HG02870 (cell line): Measurements from ENCODE around the gene KCNQ1OT1.

Experiments used
- ATAC-seq: cut with Tn5 transposase; IDR thresholded peaks from one replicate; pipeline ENCODE4 v1.9.1; 2021; ENCODE audit warnings: mild to moderate bottlenecking, moderate library complexity; ENCODE audit not compliant: unreplicated experiment

The KCNQ1OT1 gene

GRCh38 chr11:2612884-2613571 lies 86.8 kb downstream of the KCNQ1OT1 start:
- no peak for ATAC-seq

- no peak for ATAC-seq
Measured at GRCh38 chr11:2609345-2609744, 90.4 kb downstream of the KCNQ1OT1 start.

GRCh38 chr11:2599561-2600189 lies 100.1 kb downstream of the KCNQ1OT1 start:
- ATAC-seq: no peak

GRCh38 chr11:2595204-2595603 lies 104.6 kb downstream of the KCNQ1OT1 start:
- no peak for ATAC-seq

- ATAC-seq: no peak
Measured at GRCh38 chr11:2594267-2594666, 105.5 kb downstream of the KCNQ1OT1 start.

GRCh38 chr11:2593393-2593950 lies 106.3 kb downstream of the KCNQ1OT1 start:
- no peak for ATAC-seq

- ATAC-seq: no peak
Measured at GRCh38 chr11:2592559-2593392, 107.0 kb downstream of the KCNQ1OT1 start.

- ATAC-seq: no peak
Measured at GRCh38 chr11:2591805-2592204, 108.0 kb downstream of the KCNQ1OT1 start.

- ATAC-seq: no peak
Measured at GRCh38 chr11:2590965-2591754, 108.6 kb downstream of the KCNQ1OT1 start.

- no peak for ATAC-seq
Measured at GRCh38 chr11:2590131-2590964, 109.4 kb downstream of the KCNQ1OT1 start.

GRCh38 chr11:2589538-2589934 lies 110.3 kb downstream of the KCNQ1OT1 start:
- ATAC-seq: no peak

GRCh38 chr11:2588809-2589537 lies 110.8 kb downstream of the KCNQ1OT1 start:
- no peak for ATAC-seq

GRCh38 chr11:2587976-2588748 lies 111.6 kb downstream of the KCNQ1OT1 start:
- no peak for ATAC-seq

GRCh38 chr11:2587132-2587930 lies 112.5 kb downstream of the KCNQ1OT1 start:
- no peak for ATAC-seq

GRCh38 chr11:2586793-2587131 lies 113.0 kb downstream of the KCNQ1OT1 start:
- no peak for ATAC-seq

- no peak for ATAC-seq
Measured at GRCh38 chr11:2586087-2586792, 113.6 kb downstream of the KCNQ1OT1 start.

- ATAC-seq: no peak
Measured at GRCh38 chr11:2585566-2586086, 114.2 kb downstream of the KCNQ1OT1 start.
